ENCODE results near the gene MTF2. TPM values are rescaled to one million over a fixed set of nuclear protein-coding genes. Genes with fewer than 3 reads are reported as not detected.

Gene MTF2
- total and polyA plus RNA-seq, 9 of the 15 experiments (the other 6 are each of a cell fraction or from before 2014, with no cell fraction given) = 29.3 to 124 (median 57.7) TPM

GRCh38 chr1:93132638-93133037, 53.6 kb downstream of the MTF2 start:
- in situ Hi-C loops (cut with MboI) = no loop called here

More at GRCh38 chr1:93132638-93133037, 53.6 kb downstream of the MTF2 start:
- intact Hi-C loops (cut with micrococcal nuclease) = no loop called here
- no peak for ATAC-seq
- no peaks in the 10 kb centered on the region for H4K20me1 ChIP-seq (replicated peaks; ENCODE audit: control insufficient read depth, insufficient read depth, low read length)
- no peaks in the 10 kb centered on the region for H3K9me1 ChIP-seq (ENCODE audit: control insufficient read depth, insufficient read depth, low read length)
- H3K4me2 ChIP-seq (ENCODE audit: insufficient read depth, low read length) = no peak overlapping the region
- no TSS peak for BruUV-seq (replicated peaks)
- H3K4me3 ChIP-seq = no peak overlapping the region
- CTCF ChIA-PET (ENCODE audit: low intra/inter-chr PET ratio) = no interaction called here
- no peaks in the 10 kb centered on the region for H3K4me1 ChIP-seq (replicated peaks in 1 of 2; ENCODE audit: control insufficient read depth in 2 of 2, insufficient read depth in 2 of 2, low read length in 2 of 2)
- no peaks in the 10 kb centered on the region for H3K9me3 ChIP-seq (replicated peaks; ENCODE audit: control insufficient read depth, insufficient read depth, low read depth, low read length)
- POLR2A ChIA-PET = interaction anchor here (0.6 to 1.3 kb wide), 4 partner anchors 8 to 54 kb away, joined by 3 to 5 read pairs (median 4); partner anchors contain the start of gene MTF2
- H3K79me2 ChIP-seq (ENCODE audit: control insufficient read depth, insufficient read depth, low read length) = no peaks in the 10 kb centered on the region
- no peak overlapping the region for H3K27ac ChIP-seq (ENCODE audit: extremely low read depth, low read depth, low read length)
- no peak overlapping the region for H3K9ac ChIP-seq (ENCODE audit: insufficient read depth in 1 of 2, low read depth in 2 of 2, low read length in 2 of 2)
- no peak overlapping the region for H2AFZ ChIP-seq (ENCODE audit: low read depth, low read length)
- no peak for FAIRE-seq
- DNase-seq (ENCODE audit: extremely low read depth in 1 of 4, low spot score in 3 of 4) = no peak
- TF ChIP-seq ZNF512 (tag; IDR thresholded peaks at IDR 0.05) (0 out of 2 replicates have a peak, but pooled peaks have one; percentile 16), FUS (optimal IDR thresholded peaks at IDR 0.05; ENCODE audit: low read depth, low read length) (no peak)
- TF ChIP-seq, protein P1, sequence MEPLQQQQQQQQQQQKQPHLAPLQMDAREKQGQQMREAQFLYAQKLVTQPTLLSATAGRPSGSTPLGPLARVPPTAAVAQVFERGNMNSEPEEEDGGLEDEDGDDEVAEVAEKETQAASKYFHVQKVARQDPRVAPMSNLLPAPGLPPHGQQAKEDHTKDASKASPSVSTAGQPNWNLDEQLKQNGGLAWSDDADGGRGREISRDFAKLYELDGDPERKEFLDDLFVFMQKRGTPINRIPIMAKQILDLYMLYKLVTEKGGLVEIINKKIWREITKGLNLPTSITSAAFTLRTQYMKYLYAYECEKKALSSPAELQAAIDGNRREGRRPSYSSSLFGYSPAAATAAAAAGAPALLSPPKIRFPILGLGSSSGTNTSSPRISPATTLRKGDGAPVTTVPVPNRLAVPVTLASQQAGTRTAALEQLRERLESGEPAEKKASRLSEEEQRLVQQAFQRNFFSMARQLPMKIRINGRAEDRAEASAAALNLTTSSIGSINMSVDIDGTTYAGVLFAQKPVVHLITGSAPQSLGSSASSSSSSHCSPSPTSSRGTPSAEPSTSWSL (CRISPR knock-in tag; IDR thresholded peaks at IDR 0.05; ENCODE audit: borderline replicate concordance) = no peak
- peaks cover 89% of the 10 kb centered on the region for H3K36me3 ChIP-seq (ENCODE audit: control insufficient read depth, insufficient read depth, low read length)
- no peaks in the 10 kb centered on the region for H3K27me3 ChIP-seq (ENCODE audit: control insufficient read depth in 2 of 2, insufficient read depth in 2 of 2, low read length in 2 of 2)

All from K562 (cell line).